LNCAP (cell line): Measurements from ENCODE around the gene GPR146.

Experiments used
- TF ChIP-seq, protein P1 (sequence below): fragments of 450-650 bp; IDR thresholded peaks from 2 replicates; pipeline ENCODE4 v1.5.1; 2017; ENCODE audit warnings: mild to moderate bottlenecking

Gene GPR146

GRCh38 chr7:1095621-1096155, 51.3 kb downstream of the GPR146 start:
- TF ChIP-seq, protein P1, sequence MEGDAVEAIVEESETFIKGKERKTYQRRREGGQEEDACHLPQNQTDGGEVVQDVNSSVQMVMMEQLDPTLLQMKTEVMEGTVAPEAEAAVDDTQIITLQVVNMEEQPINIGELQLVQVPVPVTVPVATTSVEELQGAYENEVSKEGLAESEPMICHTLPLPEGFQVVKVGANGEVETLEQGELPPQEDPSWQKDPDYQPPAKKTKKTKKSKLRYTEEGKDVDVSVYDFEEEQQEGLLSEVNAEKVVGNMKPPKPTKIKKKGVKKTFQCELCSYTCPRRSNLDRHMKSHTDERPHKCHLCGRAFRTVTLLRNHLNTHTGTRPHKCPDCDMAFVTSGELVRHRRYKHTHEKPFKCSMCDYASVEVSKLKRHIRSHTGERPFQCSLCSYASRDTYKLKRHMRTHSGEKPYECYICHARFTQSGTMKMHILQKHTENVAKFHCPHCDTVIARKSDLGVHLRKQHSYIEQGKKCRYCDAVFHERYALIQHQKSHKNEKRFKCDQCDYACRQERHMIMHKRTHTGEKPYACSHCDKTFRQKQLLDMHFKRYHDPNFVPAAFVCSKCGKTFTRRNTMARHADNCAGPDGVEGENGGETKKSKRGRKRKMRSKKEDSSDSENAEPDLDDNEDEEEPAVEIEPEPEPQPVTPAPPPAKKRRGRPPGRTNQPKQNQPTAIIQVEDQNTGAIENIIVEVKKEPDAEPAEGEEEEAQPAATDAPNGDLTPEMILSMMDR, result no peak

- TF ChIP-seq, protein P1, result no peak
Observed at GRCh38 chr7:1096156-1097119, 52.1 kb downstream of the GPR146 start.

DNA sequence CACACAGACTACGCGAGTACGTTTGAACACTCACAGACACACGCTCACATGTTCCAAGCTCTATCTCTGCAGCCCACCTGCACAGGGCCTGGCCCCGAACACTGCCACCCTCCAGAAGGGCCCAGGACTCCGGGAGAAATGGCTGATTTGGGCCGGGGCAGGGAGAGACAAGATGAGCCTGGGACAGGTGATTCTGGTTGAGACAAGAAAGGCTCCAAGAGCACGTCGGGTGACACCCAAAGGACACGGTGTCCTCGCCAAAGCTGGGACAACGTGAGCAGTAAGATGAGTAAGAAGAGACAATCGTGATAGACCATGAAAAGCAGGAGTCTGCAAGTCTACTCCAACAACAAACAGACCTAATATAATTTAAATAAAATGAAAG, 52.8 kb downstream of the GPR146 start:
- TF ChIP-seq, protein P1, result no peak

GRCh38 chr7:1098243-1099153, 54.2 kb downstream of the GPR146 start:
- TF ChIP-seq, protein P1, result no peak

DNA sequence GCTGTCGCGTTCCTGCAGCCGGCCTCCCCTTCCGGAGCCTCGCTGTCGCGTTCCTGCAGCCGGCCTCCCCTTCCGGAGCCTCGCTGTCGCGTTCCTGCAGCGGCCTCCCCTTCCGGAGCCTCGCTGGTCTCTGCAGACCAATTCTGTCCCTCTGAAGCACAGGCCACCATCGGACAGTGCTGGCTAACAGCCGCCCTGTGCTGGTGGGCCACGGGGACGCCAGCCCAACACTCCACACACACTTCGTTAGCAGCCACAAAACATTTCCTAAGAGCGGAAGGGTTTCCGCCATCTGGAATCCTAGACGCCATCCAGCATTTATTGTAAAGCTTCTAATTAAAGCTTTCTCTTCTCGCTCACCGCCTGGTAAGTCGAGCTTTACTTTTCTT, 54.8 kb downstream of the GPR146 start:
- TF ChIP-seq, protein P1, result no peak

DNA sequence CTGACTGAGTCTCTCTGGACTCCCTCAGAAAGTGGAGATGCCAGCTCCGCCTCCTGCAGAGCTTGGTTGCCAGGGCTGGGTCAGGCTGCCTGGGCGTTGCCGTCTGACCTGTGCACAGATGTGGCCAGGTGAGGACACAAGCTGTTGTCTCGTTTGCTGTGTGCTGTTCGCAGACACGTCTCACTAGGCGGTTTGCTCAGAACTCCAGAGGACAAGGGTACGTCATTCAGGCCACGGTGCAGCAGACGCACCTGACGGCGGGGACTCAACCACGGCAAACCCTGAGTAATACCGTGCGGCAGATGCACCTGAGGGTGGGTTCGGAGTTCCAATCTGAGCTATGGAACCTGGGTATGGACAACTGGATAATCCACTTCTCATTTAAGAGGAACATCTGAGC, 55.3 kb downstream of the GPR146 start:
- TF ChIP-seq, protein P1, result no peak

DNA sequence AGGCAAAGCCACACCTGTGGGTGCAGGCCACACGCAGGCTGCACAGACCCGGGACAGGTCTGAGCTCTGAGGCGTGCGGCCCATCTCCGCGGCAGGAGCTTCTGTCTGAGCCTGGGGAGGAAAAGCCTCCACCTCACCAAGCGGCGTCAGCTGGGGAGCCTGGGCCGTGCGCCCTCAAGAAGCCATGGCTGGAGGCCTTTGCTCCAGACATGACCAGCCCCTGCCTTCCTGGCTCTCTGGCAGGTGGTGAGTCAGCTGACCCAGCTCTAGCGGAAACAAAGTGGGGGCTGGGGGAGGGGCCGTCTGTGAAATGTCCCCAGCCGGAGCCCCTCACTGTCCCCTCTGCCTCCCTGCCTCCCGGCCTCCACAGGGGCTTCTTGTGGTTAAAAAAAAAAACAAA, 56.0 kb downstream of the GPR146 start:
- TF ChIP-seq, protein P1, result no peak
